Spleen (tissue), 11 donors: Measurements from ENCODE around the gene TMCC1. TPM values are rescaled to one million over a fixed set of nuclear protein-coding genes. Genes with fewer than 3 reads are reported as not detected.

Source experiments
- DNase-seq: peaks from one replicate; pipeline ENCODE4 v3.0.0-alpha.2; 2020
- H3K27ac ChIP-seq, 8 donors: fragments of 200-600 bp; sonication (generic) in 7 of 8; 1 replicate in 4 of 8; 2 replicates in 4 of 8; pipeline versions ENCODE4 v1.5.0 to v1.8.0; 2016 to 2021; ENCODE audit warnings: inconsistent platforms in 4 of 8, mild to moderate bottlenecking in 4 of 8, moderate library complexity in 1 of 8
- H3K27me3 ChIP-seq, 7 donors: fragments of 200-600 bp; sonication (generic) in 6 of 7; replicated peaks in 1 of 7; 1 replicate in 4 of 7; 2 replicates in 3 of 7; pipeline versions ENCODE4 v1.5.0 to v1.8.0; 2016 to 2021; ENCODE audit warnings: inconsistent platforms in 3 of 7, mild to moderate bottlenecking in 1 of 7
- H3K36me3 ChIP-seq, 6 donors: fragments of 200-600 bp; sonication (generic) in 5 of 6; 1 replicate in 4 of 6; 2 replicates in 2 of 6; pipeline versions ENCODE4 v1.5.0 to v1.8.0; 2016 to 2021; ENCODE audit warnings: inconsistent platforms in 2 of 6
- H3K4me1 ChIP-seq, 6 donors: fragments of 200-600 bp; sonication (generic) in 5 of 6; 1 replicate in 3 of 6; 2 replicates in 3 of 6; pipeline versions ENCODE4 v1.5.0 to v1.8.0; 2016 to 2021; ENCODE audit warnings: inconsistent platforms in 3 of 6
- H3K4me3 ChIP-seq, 8 donors: fragments of 200-600 bp; sonication (generic) in 7 of 8; 1 replicate in 4 of 8; 2 replicates in 4 of 8; pipeline versions ENCODE4 v1.5.0 to v1.8.0; 2016 to 2021; ENCODE audit warnings: inconsistent platforms in 4 of 8, mild to moderate bottlenecking in 4 of 8, moderate library complexity in 2 of 8
- H3K9me3 ChIP-seq, 8 donors: fragments of 200-600 bp; sonication (generic) in 7 of 8; 1 replicate in 4 of 8; 2 replicates in 4 of 8; pipeline versions ENCODE4 v1.5.0 to v1.8.0; 2016 to 2021; ENCODE audit warnings: inconsistent platforms in 4 of 8
- POLR2A ChIP-seq, 3 donors: fragments of 450-650 bp; IDR thresholded peaks; one replicate each; pipeline ENCODE4 v1.5.1; 2017; ENCODE audit warnings: antibody characterized with exemption in 3 of 3, mild to moderate bottlenecking in 1 of 3
- POLR2AphosphoS5 ChIP-seq, 3 donors: sonication (generic); formaldehyde crosslinking; IDR thresholded peaks; one replicate each; pipeline ENCODE4 v1.5.1; 2017; ENCODE audit warnings: antibody characterized with exemption in 3 of 3
- WGBS, 5 donors: extraction: QIAGEN DNeasy Blood & Tissue Kit in 3 of 5; methylation state at CpG; one replicate each; pipeline versions ENCODE4 v1.1.5 to v1.1.7; 2013 to 2018; 5-methylcytosine and 5-hydroxymethylcytosine counted together
- intact Hi-C: fragments of 100-400 bp; cut with DNase I; formaldehyde crosslinking; loops from one replicate; pipeline ENCODE4 v1.15.0; 2023; ENCODE audit warnings: low total_unique reads
- polyA plus RNA-seq, 3 donors: library from polyadenylated mRNA; stranded (reverse); fragments of 200-250 nt; gene quantifications; one replicate each; pipeline ENCODE4 v1.2.1, GENCODE V29; 2013
- total RNA-seq, 7 donors: library from RNA; depleted of rRNA in 3 of 7; stranded (reverse); fragments of >200 nt in 3 of 7; fragmentation: NEBNext Ultra II Directional in 4 of 7; extraction: Animal tissue kit (Norgen Biotek cat#: 25700) in 4 of 7; gene quantifications; one replicate each; pipeline versions ENCODE4 v1.1.0 to v1.2.1, GENCODE V29; 2016 to 2021
- TF ChIP-seq, protein P1 (sequence below), 11 experiments: fragments of 200-600 bp in 7 of 11; fragments of 450-650 bp in 4 of 11; sonication (generic) in 4 of 11; IDR thresholded peaks in 8 of 11; conservative IDR thresholded peaks in 3 of 11; 1 replicate in 7 of 11; 2 replicates in 4 of 11; pipeline versions ENCODE4 v1.4.0 to v1.8.0; 2016 to 2021; ENCODE audit warnings: antibody characterized with exemption in 11 of 11, inconsistent platforms in 4 of 11, mild to moderate bottlenecking in 1 of 11
- donor health status: healthy with polysubstance abuse.
- donor health status: DM: no; HTN: no; CAD: no; lungs with moderate emphysema.
- donor health status: DM: no; HTN: no; CAD: no.
- donor health status: Bipolar disorder and iron deficiency.
- donor health status: healthy.
- donor health status: DM: no; HTN: no; CAD: no.
- donor health status: DM: yes; HTN: yes; CAD: no.

The TMCC1 gene
- total and polyA plus RNA-seq, 10 donors: 4.5 to 45.5 (median 32.5) TPM

- Histone ChIP-seq H3K36me3 (no peaks in the 10 kb centered on the region), H3K9me3 (no peaks in the 10 kb centered on the region), H3K27me3 (no peaks in the 10 kb centered on the region), H3K27ac (no peak overlapping the region), H3K4me3 (no peak overlapping the region), H3K4me1 (no peaks in the 10 kb centered on the region)
- intact Hi-C loops: no loop called here
- WGBS, 5 donors: 81 to 93% (median 87%) methylated on average over 2 of the region's 2 CpGs
- TF ChIP-seq POLR2AphosphoS5 (IDR thresholded peaks at IDR 0.05) (no peak), POLR2A (IDR thresholded peaks at IDR 0.05) (no peak)
- TF ChIP-seq, protein P1, sequence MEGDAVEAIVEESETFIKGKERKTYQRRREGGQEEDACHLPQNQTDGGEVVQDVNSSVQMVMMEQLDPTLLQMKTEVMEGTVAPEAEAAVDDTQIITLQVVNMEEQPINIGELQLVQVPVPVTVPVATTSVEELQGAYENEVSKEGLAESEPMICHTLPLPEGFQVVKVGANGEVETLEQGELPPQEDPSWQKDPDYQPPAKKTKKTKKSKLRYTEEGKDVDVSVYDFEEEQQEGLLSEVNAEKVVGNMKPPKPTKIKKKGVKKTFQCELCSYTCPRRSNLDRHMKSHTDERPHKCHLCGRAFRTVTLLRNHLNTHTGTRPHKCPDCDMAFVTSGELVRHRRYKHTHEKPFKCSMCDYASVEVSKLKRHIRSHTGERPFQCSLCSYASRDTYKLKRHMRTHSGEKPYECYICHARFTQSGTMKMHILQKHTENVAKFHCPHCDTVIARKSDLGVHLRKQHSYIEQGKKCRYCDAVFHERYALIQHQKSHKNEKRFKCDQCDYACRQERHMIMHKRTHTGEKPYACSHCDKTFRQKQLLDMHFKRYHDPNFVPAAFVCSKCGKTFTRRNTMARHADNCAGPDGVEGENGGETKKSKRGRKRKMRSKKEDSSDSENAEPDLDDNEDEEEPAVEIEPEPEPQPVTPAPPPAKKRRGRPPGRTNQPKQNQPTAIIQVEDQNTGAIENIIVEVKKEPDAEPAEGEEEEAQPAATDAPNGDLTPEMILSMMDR (IDR thresholded peaks at IDR 0.05 in 8 of 11, conservative IDR thresholded peaks at IDR 0.05 in 3 of 11): no peak
- DNase-seq: no peak
Observed at GRCh38 chr3:129703913-129704312, 189.6 kb downstream of the TMCC1 start.

DNA sequence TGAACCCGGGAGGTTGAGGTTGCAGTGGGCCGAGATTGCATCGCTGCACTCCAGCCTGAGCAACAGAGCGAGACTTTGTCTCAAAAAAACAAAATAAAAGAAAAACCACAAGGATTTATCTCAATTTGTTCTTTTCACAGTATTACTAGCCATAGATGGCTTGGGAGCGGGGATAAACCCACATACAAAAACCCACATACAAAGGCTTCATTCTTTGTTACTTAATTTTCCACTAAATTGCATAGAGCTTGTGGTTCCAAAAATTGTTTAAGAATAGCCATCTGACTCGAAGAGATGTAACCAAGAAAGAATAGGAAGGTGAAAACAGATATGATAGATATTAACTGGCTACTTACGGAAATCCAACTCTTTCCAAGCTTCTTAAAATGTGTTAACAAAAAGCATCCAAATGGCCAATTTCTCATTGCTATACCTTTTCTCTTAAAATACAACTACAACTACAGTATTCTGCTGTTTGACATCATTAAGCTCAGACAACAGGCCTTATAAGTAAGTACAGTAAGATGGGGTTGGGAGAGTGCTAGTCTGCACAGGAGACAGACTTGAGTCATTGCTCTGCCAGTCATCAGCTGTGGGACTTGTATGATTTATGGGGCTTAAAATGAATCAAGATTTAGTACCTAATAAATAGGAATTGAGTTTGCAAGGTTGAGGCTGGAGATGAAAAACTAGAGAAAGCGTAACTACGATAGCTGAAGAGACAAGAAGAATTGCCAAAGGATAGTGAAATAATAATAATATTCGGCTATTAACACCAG is 190.4 kb downstream of the TMCC1 start:
- TF ChIP-seq POLR2A (IDR thresholded peaks at IDR 0.05) (no peak), POLR2AphosphoS5 (IDR thresholded peaks at IDR 0.05) (no peak)
- TF ChIP-seq, protein P1 (IDR thresholded peaks at IDR 0.05 in 8 of 11, conservative IDR thresholded peaks at IDR 0.05 in 3 of 11): no peak
- no peak for DNase-seq
- H3K4me3 ChIP-seq: no peak overlapping the region
- 91 to 95% (median 93%) methylated on average over 10 of the region's 10 CpGs for WGBS, 5 donors
- H3K36me3 ChIP-seq: no peaks in the 10 kb centered on the region
- no peaks in the 10 kb centered on the region for H3K4me1 ChIP-seq
- no peaks in the 10 kb centered on the region for H3K9me3 ChIP-seq
- H3K27me3 ChIP-seq: no peaks in the 10 kb centered on the region
- no peak overlapping the region for H3K27ac ChIP-seq
- intact Hi-C loops: no loop called here

GRCh38 chr3:129701161-129701560 is 192.3 kb downstream of the TMCC1 start:
- no peak for TF ChIP-seq POLR2AphosphoS5 (IDR thresholded peaks at IDR 0.05)
- peaks cover 0 to 11% (median 8%) of the 10 kb centered on the region in 8 donors for H3K9me3 ChIP-seq
- intact Hi-C loops: no loop called here
- H3K27ac ChIP-seq: no peak overlapping the region
- no peak overlapping the region for H3K4me3 ChIP-seq
- H3K36me3 ChIP-seq: peaks cover 0 to 5% (median 0%) of the 10 kb centered on the region in 6 donors
- no peaks in the 10 kb centered on the region for H3K4me1 ChIP-seq
- 89 to 97% (median 92%) methylated on average over 4 of the region's 4 CpGs for WGBS, 5 donors
- no peaks in the 10 kb centered on the region for H3K27me3 ChIP-seq
- no peak for DNase-seq

- Histone ChIP-seq H3K27me3 (no peaks in the 10 kb centered on the region), H3K36me3 (peaks cover 0 to 5% (median 0%) of the 10 kb centered on the region in 6 donors), H3K27ac (no peak overlapping the region), H3K4me1 (no peaks in the 10 kb centered on the region), H3K9me3 (peaks cover 0 to 11% (median 8%) of the 10 kb centered on the region in 8 donors), H3K4me3 (no peak overlapping the region)
- 88 to 97% (median 95%) methylated on average over 1 of the region's 1 CpG for WGBS, 5 donors
- no peak for DNase-seq
- intact Hi-C loops: no loop called here
- TF ChIP-seq, protein P1 (IDR thresholded peaks at IDR 0.05 in 8 of 11, conservative IDR thresholded peaks at IDR 0.05 in 3 of 11): no peak
- TF ChIP-seq POLR2AphosphoS5 (IDR thresholded peaks at IDR 0.05): no peak
- no peak for TF ChIP-seq POLR2A (IDR thresholded peaks at IDR 0.05)
Observed at GRCh38 chr3:129699612-129700011, 193.9 kb downstream of the TMCC1 start.
